D341Med (cell line): ENCODE results near the gene RPGRIP1.
"Not testable (repeated sequence)": the region's sequence is repeated elsewhere in the genome, so short reads cannot be mapped to it uniquely, and the experiment has no call there.

ENCODE experiments used
- DNase-seq: peaks from one replicate; pipeline ENCODE4 v3.0.0; 2012; ENCODE audit warnings: low spot score

Gene RPGRIP1

GRCh38 chr14:21302013-21302835, 22.3 kb downstream of the RPGRIP1 start:
- no peak for DNase-seq

GRCh38 chr14:21302836-21303140, 22.9 kb downstream of the RPGRIP1 start:
- DNase-seq: not testable (repeated sequence)

GRCh38 chr14:21307637-21308036, 27.8 kb downstream of the RPGRIP1 start:
- no peak for DNase-seq

GRCh38 chr14:21308132-21308478, 28.2 kb downstream of the RPGRIP1 start:
- DNase-seq: no peak

GRCh38 chr14:21308479-21309237, 28.8 kb downstream of the RPGRIP1 start:
- DNase-seq: no peak

- no peak for DNase-seq
Observed at GRCh38 chr14:21309238-21309636, 29.4 kb downstream of the RPGRIP1 start.

- no peak for DNase-seq
Observed at GRCh38 chr14:21309956-21310355, 30.1 kb downstream of the RPGRIP1 start.

GRCh38 chr14:21311614-21312013, 31.7 kb downstream of the RPGRIP1 start:
- DNase-seq: no peak

- DNase-seq: no peak
Observed at GRCh38 chr14:21313512-21313911, 33.6 kb downstream of the RPGRIP1 start.

- no peak for DNase-seq
Observed at GRCh38 chr14:21317398-21317797, 37.5 kb downstream of the RPGRIP1 start.

GRCh38 chr14:21320913-21321312, 41.0 kb downstream of the RPGRIP1 start:
- no peak for DNase-seq

GRCh38 chr14:21322716-21323115, 42.8 kb downstream of the RPGRIP1 start:
- DNase-seq: no peak

- no peak for DNase-seq
Observed at GRCh38 chr14:21326972-21327371, 47.1 kb downstream of the RPGRIP1 start.
